Activated T-helper 1 cell treated with anti-CD3 and anti-CD28 coated beads, Interleukin-12 subunit alpha, Interleukin-12 subunit beta, Interleukin-2, Interleukin-4 antibody, amounts not matched to agents 30 ng/mL and 10 ng/mL and 1 ng/mL, durations not matched to agents 14 hours and 24 hours and 36 hours (primary cell): ENCODE data around the gene NELFB. TPM values are rescaled to one million over a fixed set of nuclear protein-coding genes. Genes with fewer than 3 reads are reported as not detected.

ENCODE experiments used
- DNase-seq: peaks from one replicate; pipeline ENCODE4 v3.0.0; 2021; ENCODE audit warnings: low spot score
- H3K27ac Mint-ChIP-seq: one replicate; pipeline ENCODE4 v1.8.0; 2021; ENCODE audit warnings: mild to moderate bottlenecking, mixed read lengths
- H3K27me3 Mint-ChIP-seq: one replicate; pipeline ENCODE4 v1.8.0; 2022; ENCODE audit warnings: mild to moderate bottlenecking, moderate library complexity, mixed read lengths; ENCODE audit not compliant: insufficient read depth
- H3K36me3 Mint-ChIP-seq: one replicate; pipeline ENCODE4 v1.8.0; 2021; ENCODE audit warnings: low read depth, mixed read lengths
- H3K4me1 Mint-ChIP-seq: one replicate; pipeline ENCODE4 v1.8.0; 2021; ENCODE audit warnings: low read depth, mixed read lengths
- H3K4me3 Mint-ChIP-seq: one replicate; pipeline ENCODE4 v1.8.0; 2021; ENCODE audit warnings: mild to moderate bottlenecking, moderate library complexity, mixed read lengths
- H3K9me3 Mint-ChIP-seq: one replicate; pipeline ENCODE4 v1.8.0; 2021; ENCODE audit warnings: mixed read lengths
- intact Hi-C: fragments of 100-400 bp; cut with micrococcal nuclease; formaldehyde crosslinking; loops from one replicate; pipeline ENCODE4 v1.15.1; 2024
- total RNA-seq: library from RNA; stranded (reverse); gene quantifications from 2 replicates; pipeline ENCODE4 v1.2.3, GENCODE V29; 2022

The NELFB gene
- total RNA-seq, 1 donor from 2014 or later, result 70.8 TPM

DNA sequence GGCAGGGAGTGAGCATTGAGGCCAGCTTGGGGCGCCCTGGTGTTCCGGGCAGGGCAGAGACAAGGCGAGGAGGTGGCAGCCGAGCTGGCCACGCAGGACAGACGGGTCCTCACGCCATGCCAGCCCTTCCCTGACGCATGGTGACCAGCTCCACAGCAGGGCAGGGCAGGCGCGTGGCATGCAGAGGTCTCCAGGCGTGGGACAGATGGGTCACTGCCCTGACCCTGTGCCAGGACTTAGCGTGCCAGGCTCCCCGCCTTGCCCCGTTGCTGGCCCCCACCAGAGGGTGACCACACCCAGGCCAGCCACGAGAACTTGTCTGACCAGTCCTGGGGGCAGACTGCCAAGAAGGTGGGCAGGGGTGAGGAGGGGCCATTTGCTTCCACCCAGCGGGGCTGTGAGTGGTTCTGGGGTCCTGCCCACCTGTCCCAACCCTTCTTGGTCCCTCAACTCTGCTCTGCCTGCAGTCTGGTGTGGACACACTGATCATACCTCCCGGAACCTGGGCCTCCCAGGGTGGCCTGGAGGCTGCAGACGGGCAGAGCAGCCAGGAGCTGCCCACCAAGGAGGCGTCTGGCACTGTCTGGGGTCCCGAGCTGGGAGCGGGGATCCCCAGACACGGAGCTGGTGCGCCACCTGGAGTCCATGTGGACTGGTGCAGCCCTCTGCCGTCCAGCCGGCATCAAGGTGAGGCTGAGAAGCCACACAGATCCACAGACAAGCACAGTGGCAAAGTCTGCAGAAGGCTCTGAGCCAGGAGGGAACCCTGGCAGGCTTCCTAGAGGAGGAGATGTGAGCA, 27.9 kb upstream of the NELFB start, which contains the start of gene RNF224:
RNF224 (plus strand) TSS at position 449 of the 799 bp plus-strand sequence. CDS start 834 bp downstream, outside the sequence.
- no peaks in the 10 kb centered on the region for H3K9me3 Mint-ChIP-seq
- DNase-seq, result peak; percentile 73
- H3K27me3 Mint-ChIP-seq, result no peaks in the 10 kb centered on the region
- no peak within 1 kb of the TSS for H3K27ac Mint-ChIP-seq
- intact Hi-C loops, result loop anchor here (1.0 kb wide), 3 partner anchors 9 to 109 kb away; no protein-coding TSS in a partner anchor
- H3K4me1 Mint-ChIP-seq, result peaks cover 5% of the 10 kb centered on the region
- H3K4me3 Mint-ChIP-seq, result no peak within 1 kb of the TSS
- no peaks in the 10 kb centered on the region for H3K36me3 Mint-ChIP-seq

DNA sequence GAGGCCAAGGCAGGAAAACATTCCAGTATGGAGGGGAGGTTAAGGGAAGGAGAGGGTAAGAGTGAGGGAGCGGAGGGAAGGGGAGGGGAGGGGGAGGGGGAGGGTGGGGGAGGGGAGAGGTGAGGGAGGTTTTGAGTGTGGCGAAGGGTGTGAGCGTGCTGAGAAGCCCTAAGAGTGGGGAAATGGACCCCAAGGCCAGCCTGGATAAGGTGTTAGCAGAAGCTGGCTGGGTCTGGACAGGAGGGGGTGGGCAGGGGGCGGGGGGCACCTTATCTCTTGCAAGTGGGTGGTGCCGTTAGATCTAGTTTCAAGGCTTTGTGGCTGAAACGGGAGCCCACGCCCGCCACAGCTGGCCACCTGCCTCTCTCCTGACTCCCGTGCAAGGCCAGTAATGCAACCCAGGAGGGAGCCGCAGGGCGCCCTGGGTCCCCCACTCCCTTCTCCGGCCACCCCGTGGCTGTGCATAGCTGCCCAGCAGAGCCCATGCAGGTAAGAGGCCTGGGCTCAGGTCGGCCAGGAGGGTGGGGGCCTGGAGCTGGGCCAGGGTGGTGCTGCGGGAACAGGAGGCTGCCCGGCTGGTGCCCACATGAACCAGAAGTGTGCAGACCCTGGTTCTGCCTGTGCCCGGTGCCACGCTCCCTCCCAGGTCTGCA, 27.1 kb upstream of the NELFB start:
- H3K9me3 Mint-ChIP-seq, result no peaks in the 10 kb centered on the region
- H3K4me3 Mint-ChIP-seq, result no peak overlapping the region
- intact Hi-C loops, result loop anchor here (1.0 kb wide), 3 partner anchors 8 to 110 kb away; no protein-coding TSS in a partner anchor
- H3K27me3 Mint-ChIP-seq, result no peaks in the 10 kb centered on the region
- no peaks in the 10 kb centered on the region for H3K36me3 Mint-ChIP-seq
- no peak overlapping the region for H3K27ac Mint-ChIP-seq
- DNase-seq, result no peak
- H3K4me1 Mint-ChIP-seq, result peaks cover 5% of the 10 kb centered on the region

DNA sequence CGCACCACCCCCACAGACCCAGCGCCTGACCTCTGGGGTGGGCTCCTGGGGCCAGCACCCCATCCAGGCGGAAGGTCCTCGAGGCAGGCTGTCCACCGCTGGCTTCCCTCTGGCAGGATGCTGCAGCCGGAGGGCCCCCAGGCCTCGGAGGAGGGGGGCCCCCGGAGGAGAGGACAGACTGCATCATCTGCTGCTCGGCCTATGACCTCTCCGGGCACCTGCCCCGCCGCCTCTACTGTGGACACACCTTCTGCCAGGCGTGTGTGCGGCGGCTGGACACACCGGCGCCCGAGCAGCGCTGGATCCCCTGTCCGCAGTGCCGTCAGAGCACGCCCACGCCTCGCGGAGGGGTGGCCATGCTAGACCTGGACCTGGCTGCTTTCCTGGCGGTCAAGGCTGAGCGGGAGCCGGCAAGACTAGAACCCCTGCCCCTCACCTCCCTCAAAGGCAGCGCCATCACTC, 26.6 kb upstream of the NELFB start:
- no peaks in the 10 kb centered on the region for H3K9me3 Mint-ChIP-seq
- H3K27me3 Mint-ChIP-seq, result no peaks in the 10 kb centered on the region
- intact Hi-C loops, result no loop called here
- H3K36me3 Mint-ChIP-seq, result no peaks in the 10 kb centered on the region
- DNase-seq, result no peak
- peaks cover 5% of the 10 kb centered on the region for H3K4me1 Mint-ChIP-seq
- no peak overlapping the region for H3K27ac Mint-ChIP-seq
- no peak overlapping the region for H3K4me3 Mint-ChIP-seq

DNA sequence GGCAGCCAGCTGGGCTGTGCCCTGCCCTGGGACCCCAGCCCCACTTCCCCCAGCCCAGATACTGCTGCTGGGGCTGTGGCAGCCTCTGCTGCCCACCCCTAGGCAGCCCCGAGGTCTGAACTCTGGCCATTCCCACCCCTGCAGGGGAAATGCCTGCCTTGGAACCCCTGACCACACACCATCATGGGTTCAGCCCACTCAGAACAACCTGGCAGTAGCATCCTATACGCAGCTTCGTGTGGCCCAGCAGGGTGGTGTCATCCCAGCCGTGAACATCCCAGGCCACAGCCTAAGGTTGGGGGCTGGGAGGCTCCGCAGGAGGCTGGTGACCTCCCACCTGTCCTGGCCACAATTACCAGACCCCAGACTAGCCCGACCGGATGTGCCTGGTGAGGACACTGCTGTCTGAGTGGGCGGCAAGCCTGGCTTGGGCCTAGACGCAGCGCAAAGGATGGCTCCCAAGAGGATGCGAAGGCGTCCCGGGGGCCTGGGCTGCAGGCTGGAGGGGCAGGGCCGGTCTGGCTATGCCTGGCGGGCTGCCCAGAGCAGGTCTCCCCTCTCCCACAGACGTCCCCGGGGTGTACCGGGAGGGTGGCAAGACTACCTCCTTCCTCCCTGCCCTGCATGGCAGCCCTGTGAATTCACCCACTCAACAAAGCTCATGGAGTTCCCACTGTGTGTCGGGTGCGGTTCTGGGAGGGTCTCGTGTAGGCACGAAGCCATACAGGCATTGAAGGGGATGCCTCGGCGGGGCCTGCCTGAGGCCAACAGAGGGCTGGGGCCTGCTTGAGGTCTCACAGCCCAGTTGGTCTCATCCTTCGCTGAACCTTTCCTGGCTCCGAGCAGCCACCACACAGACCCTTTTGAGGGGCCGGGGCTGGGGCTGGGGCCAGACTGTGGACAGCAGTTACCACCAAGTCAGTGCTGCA, 25.9 kb upstream of the NELFB start:
- Mint-ChIP-seq H3K27me3 (no peaks in the 10 kb centered on the region), H3K9me3 (no peaks in the 10 kb centered on the region), H3K36me3 (no peaks in the 10 kb centered on the region), H3K4me1 (peaks cover 5% of the 10 kb centered on the region), H3K27ac (no peak overlapping the region), H3K4me3 (no peak overlapping the region)
- intact Hi-C loops, result no loop called here
- DNase-seq, result no peak

DNA sequence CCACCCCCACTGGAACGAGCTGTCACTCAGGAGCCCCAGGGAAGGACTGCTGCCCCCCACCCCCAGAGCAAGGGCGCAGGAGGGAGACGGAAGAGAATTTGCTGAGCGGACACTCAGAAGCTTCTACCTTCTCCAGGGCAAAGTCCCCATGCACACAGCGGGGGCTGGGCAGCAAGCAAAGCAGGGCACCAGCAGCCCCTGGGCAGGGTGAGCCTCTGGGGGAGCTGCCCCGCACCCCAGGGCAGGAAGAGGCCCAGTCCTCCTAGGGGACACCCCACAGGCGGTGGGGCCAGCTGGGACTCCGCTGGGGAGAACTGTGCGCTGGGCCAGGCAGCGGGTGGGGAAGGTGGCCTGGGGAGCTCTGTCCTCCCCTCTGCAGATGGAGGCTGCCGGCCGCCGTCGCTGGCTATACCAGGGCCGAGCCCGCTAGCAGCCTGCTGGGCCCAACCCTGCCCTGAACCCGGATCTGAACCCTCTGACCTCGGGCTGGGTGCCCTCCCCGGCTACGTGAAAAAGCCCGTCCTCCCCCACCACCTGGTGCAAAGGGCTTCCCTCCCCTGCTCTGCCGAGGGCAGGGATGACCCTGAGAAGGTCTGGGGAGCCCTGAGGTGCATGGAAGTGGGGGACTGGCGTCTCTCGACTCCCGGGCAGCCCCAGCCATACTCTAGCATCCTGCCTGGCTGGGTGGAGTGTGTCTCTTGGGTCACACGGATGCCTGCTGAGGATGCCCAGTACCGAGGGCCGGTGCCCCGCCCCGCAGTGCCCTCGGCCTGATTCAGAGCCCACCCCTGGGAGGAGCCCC, 25.0 kb upstream of the NELFB start:
- Mint-ChIP-seq H3K9me3 (no peaks in the 10 kb centered on the region), H3K27ac (no peak overlapping the region), H3K36me3 (no peaks in the 10 kb centered on the region), H3K4me3 (no peak overlapping the region), H3K4me1 (peaks cover 5% of the 10 kb centered on the region), H3K27me3 (peaks cover 3% of the 10 kb centered on the region)
- intact Hi-C loops, result no loop called here
- DNase-seq, result no peak

DNA sequence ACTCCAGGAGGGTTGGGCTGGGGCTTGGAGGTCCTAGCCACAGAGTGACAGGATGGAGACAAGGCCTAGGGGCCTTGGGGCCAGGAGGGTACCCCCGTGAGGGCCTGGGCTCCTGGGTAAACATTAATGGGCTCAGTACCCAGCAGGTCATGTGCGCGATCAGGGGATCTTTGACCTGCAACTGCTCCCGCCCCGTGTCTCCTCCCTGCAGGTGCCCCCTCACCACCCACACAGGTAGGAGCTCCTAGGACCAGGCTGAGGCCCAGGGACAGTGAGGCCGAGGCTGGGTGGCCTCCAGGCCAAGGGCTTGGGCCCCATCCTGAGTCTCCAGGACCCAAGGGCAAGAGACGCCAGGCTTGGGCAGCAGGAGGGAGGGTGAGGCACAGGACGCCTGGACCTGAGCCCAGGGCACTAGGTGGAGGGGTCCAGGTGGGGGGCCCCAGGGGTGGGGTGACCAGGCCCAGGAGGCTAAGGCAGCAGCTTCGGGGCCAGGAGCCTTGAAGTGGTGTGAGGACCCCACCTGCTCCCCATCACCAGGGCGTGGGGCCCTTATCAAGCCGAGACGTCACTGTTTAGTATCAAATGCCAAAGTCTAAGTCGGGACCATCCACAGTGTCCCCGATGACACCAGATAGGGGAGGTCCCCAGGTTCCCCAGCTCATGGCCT, 24.3 kb upstream of the NELFB start, which contains the start of gene SLC34A3:
SLC34A3 (plus strand) TSS at position 197 of the 667 bp plus-strand sequence. CDS start 802 bp downstream, outside the sequence.
- intact Hi-C loops, result no loop called here
- Mint-ChIP-seq H3K4me3 (no peak within 1 kb of the TSS), H3K4me1 (peaks cover 5% of the 10 kb centered on the region), H3K9me3 (no peaks in the 10 kb centered on the region), H3K36me3 (no peaks in the 10 kb centered on the region), H3K27me3 (peaks cover 5% of the 10 kb centered on the region), H3K27ac (no peak within 1 kb of the TSS)
- no peak for DNase-seq

DNA sequence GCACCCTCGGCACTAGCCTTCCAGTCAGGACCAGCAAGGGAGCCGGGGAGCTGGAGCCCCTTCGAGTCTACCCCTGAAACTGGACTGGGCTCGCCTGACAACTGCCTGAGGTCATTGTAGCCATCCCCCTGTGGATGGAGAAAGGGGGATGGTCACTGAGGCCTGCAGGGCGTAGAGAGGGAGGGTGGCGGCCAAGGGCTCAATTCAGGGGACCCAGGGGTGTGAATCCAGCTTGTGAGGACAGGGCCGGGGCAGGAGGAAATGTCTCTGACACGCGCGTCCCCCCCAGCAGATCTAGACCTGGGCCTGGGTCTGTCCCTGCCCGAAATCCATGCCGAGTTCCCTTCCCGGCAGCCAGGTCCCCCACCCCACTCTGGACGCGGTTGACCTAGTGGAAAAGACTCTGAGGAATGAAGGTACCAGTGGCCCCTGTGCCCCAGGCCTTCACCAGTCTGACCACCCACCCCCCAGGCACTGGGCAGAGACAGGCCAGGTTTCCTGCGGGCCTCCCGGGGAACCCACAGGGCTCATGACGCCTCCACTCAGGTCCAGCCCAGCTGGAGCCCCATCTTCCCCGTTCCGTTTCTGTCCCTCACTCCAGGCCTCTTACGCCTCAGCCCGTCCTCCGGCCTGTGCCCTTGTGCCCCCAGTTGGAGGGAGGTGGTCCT, 23.6 kb upstream of the NELFB start:
- Mint-ChIP-seq H3K27ac (no peak overlapping the region), H3K27me3 (peaks cover 5% of the 10 kb centered on the region), H3K4me1 (peaks cover 5% of the 10 kb centered on the region), H3K9me3 (no peaks in the 10 kb centered on the region), H3K36me3 (no peaks in the 10 kb centered on the region), H3K4me3 (no peak overlapping the region)
- intact Hi-C loops, result no loop called here
- DNase-seq, result no peak

DNA sequence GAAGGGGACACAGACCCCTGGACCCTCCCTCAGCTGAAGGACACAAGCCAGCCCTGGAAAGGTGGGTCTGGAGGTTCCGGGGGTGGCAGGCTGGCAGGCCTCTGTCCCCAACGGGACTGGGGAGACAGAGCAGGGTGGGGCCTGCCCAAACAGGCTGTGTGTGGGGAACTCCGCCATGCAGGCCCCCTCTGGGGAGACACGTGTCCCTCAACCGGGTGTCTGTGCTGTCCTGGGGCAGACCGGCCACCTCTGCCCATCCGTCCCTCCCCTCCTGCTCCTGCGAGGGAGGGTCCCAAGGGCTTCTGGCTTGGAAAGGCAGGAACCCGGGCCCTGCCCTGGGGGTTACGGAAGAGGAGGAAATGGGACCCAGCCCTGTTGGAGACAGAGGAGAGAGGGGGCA, 23.0 kb upstream of the NELFB start:
- peaks cover 5% of the 10 kb centered on the region for H3K4me1 Mint-ChIP-seq
- intact Hi-C loops, result no loop called here
- no peak overlapping the region for H3K27ac Mint-ChIP-seq
- H3K36me3 Mint-ChIP-seq, result no peaks in the 10 kb centered on the region
- DNase-seq, result no peak
- peaks cover 5% of the 10 kb centered on the region for H3K27me3 Mint-ChIP-seq
- H3K9me3 Mint-ChIP-seq, result no peaks in the 10 kb centered on the region
- no peak overlapping the region for H3K4me3 Mint-ChIP-seq

DNA sequence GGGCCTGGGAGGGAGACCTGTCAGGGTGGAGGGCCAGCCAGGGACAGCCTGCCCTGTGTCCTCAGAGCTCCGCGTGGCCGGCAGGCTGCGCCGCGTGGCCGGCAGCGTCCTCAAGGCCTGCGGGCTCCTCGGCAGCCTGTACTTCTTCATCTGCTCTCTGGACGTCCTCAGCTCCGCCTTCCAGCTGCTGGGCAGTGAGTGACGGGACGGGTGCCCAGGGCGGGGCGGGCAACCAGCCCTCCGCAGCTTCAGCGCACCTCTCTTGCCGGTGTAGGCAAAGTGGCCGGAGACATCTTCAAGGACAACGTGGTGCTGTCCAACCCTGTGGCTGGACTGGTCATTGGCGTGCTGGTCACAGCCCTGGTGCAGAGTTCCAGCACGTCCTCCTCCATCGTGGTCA, 22.6 kb upstream of the NELFB start:
- H3K27me3 Mint-ChIP-seq, result peaks cover 5% of the 10 kb centered on the region
- no peak overlapping the region for H3K27ac Mint-ChIP-seq
- no peaks in the 10 kb centered on the region for H3K36me3 Mint-ChIP-seq
- no peaks in the 10 kb centered on the region for H3K9me3 Mint-ChIP-seq
- peaks cover 3% of the 10 kb centered on the region for H3K4me1 Mint-ChIP-seq
- intact Hi-C loops, result no loop called here
- DNase-seq, result no peak
- H3K4me3 Mint-ChIP-seq, result no peak overlapping the region

DNA sequence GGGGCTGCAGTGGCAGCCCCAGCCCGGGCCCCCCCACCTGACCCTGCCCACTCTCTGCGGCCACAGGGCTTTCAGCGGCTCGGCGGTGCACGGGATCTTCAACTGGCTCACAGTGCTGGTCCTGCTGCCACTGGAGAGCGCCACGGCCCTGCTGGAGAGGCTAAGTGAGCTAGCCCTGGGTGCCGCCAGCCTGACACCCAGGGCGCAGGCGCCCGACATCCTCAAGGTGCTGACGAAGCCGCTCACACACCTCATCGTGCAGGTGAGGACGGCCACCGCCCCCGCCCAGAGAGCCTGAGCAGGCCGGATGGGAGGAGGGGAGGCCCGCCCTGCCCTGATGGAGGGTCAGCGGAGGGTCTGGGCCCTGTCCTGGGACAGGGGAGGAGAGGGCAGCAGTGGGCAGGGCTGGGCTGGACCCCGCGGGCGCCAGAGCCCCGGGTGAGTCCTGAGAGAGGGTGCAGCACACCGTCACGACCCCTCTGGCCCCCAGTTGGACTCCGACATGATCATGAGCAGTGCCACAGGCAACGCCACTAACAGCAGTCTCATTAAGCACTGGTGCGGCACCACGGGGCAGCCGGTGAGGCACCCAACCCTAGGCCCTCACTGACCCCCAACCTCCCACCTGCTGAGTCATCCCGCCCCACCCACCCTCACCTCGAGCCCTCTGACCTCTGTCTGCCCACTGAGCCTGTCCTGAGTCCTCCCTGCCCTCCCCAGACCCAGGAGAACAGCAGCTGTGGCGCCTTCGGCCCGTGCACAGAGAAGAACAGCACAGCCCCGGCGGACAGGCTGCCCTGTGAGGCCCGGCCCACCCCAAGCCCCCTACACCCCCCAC, 21.8 kb upstream of the NELFB start:
- Mint-ChIP-seq H3K4me1 (no peaks in the 10 kb centered on the region), H3K9me3 (no peaks in the 10 kb centered on the region), H3K27me3 (peaks cover 5% of the 10 kb centered on the region), H3K4me3 (no peak overlapping the region), H3K36me3 (no peaks in the 10 kb centered on the region), H3K27ac (no peak overlapping the region)
- DNase-seq, result no peak
- intact Hi-C loops, result no loop called here
